ENCODE data around the gene KLHL29. TPM values are rescaled to one million over a fixed set of nuclear protein-coding genes. Genes with fewer than 3 reads are reported as not detected.

KLHL29 gene
- total and polyA plus RNA-seq, 2 experiments from 2014 or later: 3.8 to 9.9 TPM

DNA sequence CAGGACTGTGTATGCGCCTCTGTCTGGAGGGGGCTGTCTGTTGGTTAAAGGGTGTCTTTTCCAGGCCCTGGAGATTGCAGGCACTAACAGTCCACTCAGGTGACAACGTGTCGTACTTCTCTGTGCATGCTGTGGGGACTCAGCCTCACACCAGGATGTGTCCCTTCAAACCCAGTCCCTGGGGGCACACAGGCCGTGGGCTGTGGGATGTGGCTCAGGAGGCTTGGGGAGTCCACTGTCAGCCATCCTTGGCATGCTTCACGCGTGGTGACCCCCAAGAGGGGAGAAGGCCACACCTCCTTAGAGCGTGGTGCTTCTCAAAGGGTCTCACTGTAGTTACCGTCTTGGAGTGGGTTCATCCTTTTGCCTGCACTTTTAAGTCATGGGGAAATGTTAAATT, 127.8 kb downstream of the KLHL29 start:
- Histone ChIP-seq H3K9me2 (replicated peaks; ENCODE audit: insufficient read depth) (no peaks in the 10 kb centered on the region), H4K20me1 (ENCODE audit: insufficient read depth, poor library complexity, severe bottlenecking) (no peaks in the 10 kb centered on the region), H3K79me2 (no peaks in the 10 kb centered on the region), H3K4me3 (no peak overlapping the region), H3K4me2 (no peak overlapping the region), H2AFZ (no peak overlapping the region), H3K27ac (peak overlapping the region; percentile 69), H3K4me1 (ENCODE audit: insufficient read depth) (peaks cover 5% of the 10 kb centered on the region), H3K36me3 (replicated peaks; ENCODE audit: insufficient read depth, low read depth) (no peaks in the 10 kb centered on the region), H3K27me3 (no peaks in the 10 kb centered on the region), H3K9me3 (ENCODE audit: low read depth) (no peaks in the 10 kb centered on the region)
- no peak for DNase-seq (ENCODE audit: low spot score)
- TF ChIP-seq EZH2phosphoT487 (IDR thresholded peaks at IDR 0.05; ENCODE audit: low read depth, severe bottlenecking, unreplicated experiment): no peak
- TF ChIP-seq EZH2 (IDR thresholded peaks at IDR 0.05; ENCODE audit: borderline replicate concordance): no peak
- TF ChIP-seq, protein P1, sequence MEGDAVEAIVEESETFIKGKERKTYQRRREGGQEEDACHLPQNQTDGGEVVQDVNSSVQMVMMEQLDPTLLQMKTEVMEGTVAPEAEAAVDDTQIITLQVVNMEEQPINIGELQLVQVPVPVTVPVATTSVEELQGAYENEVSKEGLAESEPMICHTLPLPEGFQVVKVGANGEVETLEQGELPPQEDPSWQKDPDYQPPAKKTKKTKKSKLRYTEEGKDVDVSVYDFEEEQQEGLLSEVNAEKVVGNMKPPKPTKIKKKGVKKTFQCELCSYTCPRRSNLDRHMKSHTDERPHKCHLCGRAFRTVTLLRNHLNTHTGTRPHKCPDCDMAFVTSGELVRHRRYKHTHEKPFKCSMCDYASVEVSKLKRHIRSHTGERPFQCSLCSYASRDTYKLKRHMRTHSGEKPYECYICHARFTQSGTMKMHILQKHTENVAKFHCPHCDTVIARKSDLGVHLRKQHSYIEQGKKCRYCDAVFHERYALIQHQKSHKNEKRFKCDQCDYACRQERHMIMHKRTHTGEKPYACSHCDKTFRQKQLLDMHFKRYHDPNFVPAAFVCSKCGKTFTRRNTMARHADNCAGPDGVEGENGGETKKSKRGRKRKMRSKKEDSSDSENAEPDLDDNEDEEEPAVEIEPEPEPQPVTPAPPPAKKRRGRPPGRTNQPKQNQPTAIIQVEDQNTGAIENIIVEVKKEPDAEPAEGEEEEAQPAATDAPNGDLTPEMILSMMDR (IDR thresholded peaks at IDR 0.05; ENCODE audit: poor library complexity): no peak
- WGBS (ENCODE audit: low lambda C conversion rate, missing lambda C conversion rate): 94% methylated on average over 8 of the region's 8 CpGs

DNA sequence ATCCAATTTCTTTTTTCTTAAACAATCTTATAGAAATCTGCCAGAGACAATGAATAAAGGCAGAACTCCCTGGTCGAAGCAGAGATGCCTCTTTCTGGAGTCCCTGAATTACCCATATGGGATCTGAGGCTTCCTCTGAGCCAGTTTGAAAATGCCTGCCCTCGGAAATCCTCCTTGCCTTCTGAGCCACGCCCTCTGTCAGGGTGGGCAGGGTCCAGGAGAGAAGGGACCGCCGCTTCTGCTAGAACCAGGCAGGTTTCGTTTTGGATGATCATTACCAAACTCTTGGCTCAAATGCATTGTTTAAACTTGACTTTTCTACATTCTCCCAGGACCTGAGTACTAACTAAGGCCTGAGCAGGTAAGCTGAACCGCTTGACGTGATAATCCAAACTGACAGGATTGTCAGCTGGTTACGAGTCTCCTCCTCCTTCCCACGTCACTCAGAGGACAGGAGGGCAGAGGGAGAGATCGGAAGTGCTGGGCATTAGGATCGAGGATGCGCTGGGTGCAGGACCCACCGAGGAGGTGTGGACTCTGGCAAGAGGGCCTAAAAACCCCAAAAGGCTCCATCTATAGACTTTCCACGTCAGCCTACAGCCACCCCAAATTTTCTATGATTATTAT, 128.4 kb downstream of the KLHL29 start:
- Histone ChIP-seq H3K4me3 (peak overlapping the region; percentile 7), H3K79me2 (no peaks in the 10 kb centered on the region), H3K9me3 (ENCODE audit: low read depth) (no peaks in the 10 kb centered on the region), H4K20me1 (ENCODE audit: insufficient read depth, poor library complexity, severe bottlenecking) (no peaks in the 10 kb centered on the region), H3K4me1 (ENCODE audit: insufficient read depth) (peaks cover 5% of the 10 kb centered on the region), H3K4me2 (peak overlapping the region; percentile 57), H3K36me3 (replicated peaks; ENCODE audit: insufficient read depth, low read depth) (no peaks in the 10 kb centered on the region), H3K27me3 (no peaks in the 10 kb centered on the region), H2AFZ (no peak overlapping the region), H3K27ac (peak overlapping the region; percentile 69), H3K9me2 (replicated peaks; ENCODE audit: insufficient read depth) (no peaks in the 10 kb centered on the region)
- no peak for DNase-seq (ENCODE audit: low spot score)
- WGBS (ENCODE audit: low lambda C conversion rate, missing lambda C conversion rate): 64% methylated on average over 15 of the region's 15 CpGs
- TF ChIP-seq, protein P1 (IDR thresholded peaks at IDR 0.05; ENCODE audit: poor library complexity): no peak
- TF ChIP-seq EZH2 (IDR thresholded peaks at IDR 0.05; ENCODE audit: borderline replicate concordance): no peak
- no peak for TF ChIP-seq EZH2phosphoT487 (IDR thresholded peaks at IDR 0.05; ENCODE audit: low read depth, severe bottlenecking, unreplicated experiment)

DNA sequence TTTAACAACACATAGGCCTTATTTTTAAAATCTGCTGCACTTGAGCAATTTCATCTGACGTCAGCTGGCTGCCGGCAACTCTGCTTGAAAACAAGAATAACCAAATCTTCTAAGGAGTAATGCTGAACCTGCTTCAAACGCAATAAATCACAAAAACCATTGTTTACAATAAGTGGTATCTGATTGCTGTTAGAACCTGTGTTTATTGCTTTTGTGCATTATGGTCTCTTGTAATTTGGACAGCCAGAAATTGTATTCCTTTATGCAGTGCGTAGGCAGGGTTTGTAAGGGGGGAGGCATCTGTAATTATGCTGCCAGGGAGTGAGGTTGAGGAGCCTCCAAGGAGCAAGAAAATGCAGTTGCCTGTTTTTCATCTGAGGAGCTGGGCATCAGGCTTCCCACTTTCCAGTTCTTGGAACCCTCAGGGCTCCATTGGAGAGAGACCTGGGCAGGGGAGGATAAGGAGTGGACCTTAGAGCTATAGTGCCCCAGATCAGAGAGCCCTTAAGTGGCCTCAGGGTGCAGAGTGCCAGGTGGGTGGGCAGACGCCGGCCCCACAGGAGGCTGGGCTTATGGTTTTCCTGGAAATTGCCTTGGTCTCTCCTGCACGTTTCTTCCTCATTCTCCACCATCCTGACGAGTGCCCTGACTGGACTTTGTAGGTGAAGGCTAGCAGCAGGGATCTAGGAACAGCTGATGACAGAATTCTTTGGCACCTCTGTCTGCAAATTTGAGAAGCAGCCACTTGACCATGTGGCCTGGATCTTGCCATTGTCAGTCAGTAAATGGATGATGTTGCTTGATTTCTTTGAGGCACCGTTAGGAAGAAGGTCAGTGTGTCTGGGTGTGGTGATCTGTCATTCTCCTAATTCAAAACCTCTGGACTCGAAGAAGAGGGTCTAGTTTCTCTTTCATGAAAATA, 129.2 kb downstream of the KLHL29 start:
- no peak overlapping the region for H2AFZ ChIP-seq
- no peak overlapping the region for H3K4me3 ChIP-seq
- H3K79me2 ChIP-seq: no peaks in the 10 kb centered on the region
- peak overlapping the region; percentile 69 for H3K27ac ChIP-seq
- H3K4me1 ChIP-seq (ENCODE audit: insufficient read depth): peaks cover 5% of the 10 kb centered on the region
- no peaks in the 10 kb centered on the region for H3K27me3 ChIP-seq
- no peaks in the 10 kb centered on the region for H3K9me2 ChIP-seq (replicated peaks; ENCODE audit: insufficient read depth)
- peak; percentile 50 for TF ChIP-seq EZH2phosphoT487 (IDR thresholded peaks at IDR 0.05; ENCODE audit: low read depth, severe bottlenecking, unreplicated experiment)
- TF ChIP-seq EZH2 (IDR thresholded peaks at IDR 0.05; ENCODE audit: borderline replicate concordance): no peak
- no peaks in the 10 kb centered on the region for H3K9me3 ChIP-seq (ENCODE audit: low read depth)
- DNase-seq (ENCODE audit: low spot score): no peak
- no peaks in the 10 kb centered on the region for H4K20me1 ChIP-seq (ENCODE audit: insufficient read depth, poor library complexity, severe bottlenecking)
- H3K36me3 ChIP-seq (replicated peaks; ENCODE audit: insufficient read depth, low read depth): no peaks in the 10 kb centered on the region
- H3K4me2 ChIP-seq: peak overlapping the region; percentile 57
- WGBS (ENCODE audit: low lambda C conversion rate, missing lambda C conversion rate): 62% methylated on average over 10 of the region's 10 CpGs

Measured in hepatocyte (in vitro differentiated cells).